NCI-H345 treated with DMSO at 0.1 percent for 48 hours (cell line): ENCODE data around the gene ZSCAN30.

ENCODE experiments used
- DNase-seq: peaks from one replicate; lab custom pipeline; 2025; ENCODE audit not compliant: unreplicated experiment; lab: John Stamatoyannopoulos, UW

The ZSCAN30 gene

GRCh38 chr18:35290094-35290735 lies at the start of gene ZSCAN30:
Gene ZSCAN30 (minus strand): TSS chr18:35290229. CDS start chr18:35264352, 25,877 bp downstream.
- peak; percentile 76 for DNase-seq

DNA sequence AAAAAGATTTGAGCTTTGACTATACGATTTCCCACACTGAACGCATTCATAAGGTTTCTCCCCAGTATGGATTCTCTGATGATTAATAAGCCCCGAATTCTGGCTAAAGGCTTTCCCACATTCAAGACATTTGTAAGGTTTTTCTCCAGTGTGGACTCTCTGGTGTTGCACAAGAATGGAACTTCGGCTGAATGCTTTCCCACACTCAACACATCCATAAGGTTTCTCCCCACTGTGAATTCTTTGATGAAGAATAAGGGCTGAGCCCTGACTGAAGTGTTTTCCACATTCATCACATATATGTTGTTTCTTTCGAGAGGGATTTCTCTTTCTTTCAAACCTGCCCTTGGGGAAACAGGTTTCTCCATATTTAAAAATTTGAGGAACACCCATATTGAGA lies 47.3 kb upstream of the ZSCAN30 start:
- no peak for DNase-seq

GRCh38 chr18:35335866-35336265 lies 45.8 kb upstream of the ZSCAN30 start:
- no peak for DNase-seq

- no peak for DNase-seq
These were observed 44.8 kb upstream of the ZSCAN30 start for GRCh38 chr18:35334821-35335220.

DNA sequence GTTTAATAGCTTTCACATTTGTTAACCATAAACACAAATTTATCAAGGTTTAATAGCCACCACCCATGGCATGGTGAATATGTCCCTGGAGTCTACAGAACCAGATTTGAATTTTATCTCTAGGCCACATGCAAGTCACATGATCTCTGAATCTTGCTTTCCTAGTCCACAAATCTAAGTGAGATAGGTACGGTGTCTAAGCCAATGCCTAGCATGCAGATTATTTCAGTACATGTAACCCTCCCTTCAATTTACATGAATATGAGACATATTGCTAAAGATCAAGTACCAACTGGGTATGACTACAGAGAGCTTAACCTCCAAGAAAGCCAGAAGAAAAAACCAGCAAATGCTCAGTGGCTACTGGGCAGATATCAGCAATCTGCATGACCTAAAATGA lies 44.2 kb upstream of the ZSCAN30 start:
- DNase-seq, result no peak

DNA sequence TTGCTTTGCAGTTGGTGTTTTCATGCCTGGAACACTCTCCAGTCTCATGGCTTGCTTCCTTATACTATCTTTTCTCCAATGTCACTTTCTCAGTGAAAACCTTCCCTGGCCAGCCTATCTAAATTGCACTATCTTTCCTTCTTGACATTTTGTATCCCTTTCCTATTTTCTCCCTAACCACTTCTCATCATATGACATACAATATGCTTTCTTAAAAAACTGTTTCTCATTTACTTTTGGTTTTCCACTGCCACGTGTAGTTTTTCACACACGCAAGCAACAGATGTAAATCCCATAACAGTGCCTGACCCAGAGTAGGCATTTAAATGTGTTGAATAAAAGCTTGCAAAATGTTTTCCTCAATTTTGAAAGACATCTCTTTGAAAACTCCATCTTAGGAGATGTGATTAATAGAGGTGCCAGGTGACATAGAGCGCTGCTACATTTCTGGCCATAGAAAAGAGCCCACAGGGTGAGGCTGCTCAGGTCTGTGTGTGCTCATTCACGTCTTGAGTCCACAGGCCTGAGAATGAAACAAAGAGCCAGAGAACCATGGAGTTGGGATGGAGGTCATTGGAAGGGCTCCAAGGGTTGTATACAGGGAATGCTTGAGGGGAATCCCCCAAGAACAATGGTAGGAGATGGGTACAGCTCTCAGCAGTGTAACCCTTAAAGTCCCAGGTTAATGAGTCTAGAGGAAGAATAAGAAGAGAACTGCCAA lies 41.5 kb upstream of the ZSCAN30 start:
- no peak for DNase-seq

GRCh38 chr18:35328868-35329267 lies 38.8 kb upstream of the ZSCAN30 start:
- DNase-seq, result no peak

GRCh38 chr18:35326695-35327387 lies 36.8 kb upstream of the ZSCAN30 start:
- no peak for DNase-seq

GRCh38 chr18:35324926-35325655 lies 35.1 kb upstream of the ZSCAN30 start:
- no peak for DNase-seq

DNA sequence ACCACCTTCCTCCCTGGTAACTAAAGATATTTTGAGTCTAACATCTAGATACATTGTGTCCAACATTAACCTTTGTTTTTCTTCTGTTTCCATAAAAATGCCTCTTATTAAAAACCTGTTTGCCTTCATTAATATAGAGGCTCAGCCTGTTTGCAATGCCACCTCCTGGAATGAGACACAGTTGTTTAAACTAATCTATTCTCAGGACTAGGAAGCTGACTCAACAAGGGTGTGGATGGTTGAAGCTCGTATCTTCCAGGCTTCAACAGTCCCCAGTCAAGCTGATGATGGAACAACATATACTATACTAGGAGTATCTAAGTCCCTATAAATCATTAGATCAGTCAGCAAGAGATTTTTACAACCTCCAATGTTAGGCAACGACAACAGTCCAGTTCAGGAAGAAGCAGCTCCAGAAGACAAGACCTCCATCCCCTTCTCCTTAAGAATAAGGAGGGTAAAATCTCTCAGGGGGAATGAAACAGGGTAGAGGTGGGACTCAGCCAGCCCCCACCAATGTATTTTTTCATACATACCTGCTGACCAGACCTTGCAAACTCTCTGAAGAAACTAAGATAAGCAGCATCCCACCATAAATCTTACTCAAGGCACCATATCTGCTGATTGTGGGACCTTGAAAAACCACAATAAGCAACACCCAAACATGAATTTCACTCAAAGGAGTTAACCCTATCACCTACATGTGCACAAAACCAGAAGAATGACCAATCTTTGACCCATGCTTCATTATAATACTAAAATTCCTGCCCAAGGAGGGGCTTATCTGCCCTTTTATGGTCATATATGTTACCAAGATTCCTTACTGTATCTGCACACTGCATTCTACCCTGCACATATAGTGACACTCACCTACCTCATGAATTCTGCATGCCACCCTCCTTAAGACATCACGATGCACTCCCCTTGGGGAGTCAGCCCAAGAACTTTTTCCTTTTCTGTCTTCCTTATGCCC lies 32.7 kb upstream of the ZSCAN30 start:
- DNase-seq, result no peak

- DNase-seq, result no peak
These were observed 21.5 kb upstream of the ZSCAN30 start for GRCh38 chr18:35311496-35311895.

DNA sequence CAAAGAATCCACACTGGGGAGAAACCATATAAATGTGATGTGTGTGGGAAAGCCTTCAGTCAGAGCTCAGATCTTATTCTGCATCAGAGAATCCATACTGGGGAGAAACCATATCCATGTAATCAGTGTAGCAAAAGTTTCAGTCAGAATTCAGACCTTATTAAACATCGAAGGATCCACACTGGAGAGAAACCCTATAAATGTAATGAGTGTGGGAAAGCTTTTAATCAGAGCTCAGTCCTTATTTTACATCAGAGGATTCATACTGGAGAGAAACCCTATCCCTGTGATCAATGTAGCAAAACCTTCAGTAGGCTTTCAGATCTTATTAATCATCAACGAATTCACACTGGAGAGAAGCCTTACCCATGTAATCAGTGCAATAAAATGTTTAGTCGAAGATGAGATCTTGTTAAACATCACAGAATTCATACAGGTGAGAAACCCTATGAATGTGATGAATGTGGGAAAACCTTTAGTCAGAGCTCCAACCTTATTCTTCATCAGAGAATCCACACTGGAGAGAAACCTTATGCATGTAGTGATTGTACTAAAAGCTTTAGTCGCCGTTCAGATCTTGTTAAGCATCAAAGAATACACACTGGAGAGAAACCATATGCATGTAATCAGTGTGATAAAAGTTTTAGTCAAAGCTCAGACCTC lies 16.7 kb upstream of the ZSCAN30 start:
- DNase-seq, result no peak

- no peak for DNase-seq
These were observed 13.6 kb upstream of the ZSCAN30 start for GRCh38 chr18:35303610-35304009.

DNA sequence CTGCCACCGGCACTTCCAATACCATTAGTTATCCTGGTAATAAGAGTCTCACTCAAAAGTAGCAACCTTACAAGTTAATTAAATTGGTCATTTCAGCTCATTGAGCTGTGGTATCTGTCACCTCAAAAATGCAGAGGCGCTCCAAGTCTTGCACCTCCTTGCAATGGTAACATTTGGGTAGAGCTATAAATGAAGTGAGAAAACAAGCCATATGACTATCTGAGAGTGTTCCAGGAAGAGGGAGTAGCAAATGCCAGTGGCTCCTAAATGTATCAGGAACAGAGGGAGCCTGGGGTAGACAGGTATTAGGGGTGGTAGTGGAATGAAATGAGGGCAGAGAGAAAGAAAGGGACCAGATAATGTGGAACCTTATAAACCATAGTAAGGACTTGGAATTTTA lies 6.0 kb upstream of the ZSCAN30 start:
- DNase-seq, result no peak

GRCh38 chr18:35291166-35291565 lies 1.1 kb upstream of the ZSCAN30 start:
- DNase-seq, result no peak

GRCh38 chr18:35289727-35290093 lies 319 bp downstream of the ZSCAN30 start:
- no peak for DNase-seq

- DNase-seq, result no peak
These were observed 736 bp downstream of the ZSCAN30 start for GRCh38 chr18:35289293-35289692.

DNA sequence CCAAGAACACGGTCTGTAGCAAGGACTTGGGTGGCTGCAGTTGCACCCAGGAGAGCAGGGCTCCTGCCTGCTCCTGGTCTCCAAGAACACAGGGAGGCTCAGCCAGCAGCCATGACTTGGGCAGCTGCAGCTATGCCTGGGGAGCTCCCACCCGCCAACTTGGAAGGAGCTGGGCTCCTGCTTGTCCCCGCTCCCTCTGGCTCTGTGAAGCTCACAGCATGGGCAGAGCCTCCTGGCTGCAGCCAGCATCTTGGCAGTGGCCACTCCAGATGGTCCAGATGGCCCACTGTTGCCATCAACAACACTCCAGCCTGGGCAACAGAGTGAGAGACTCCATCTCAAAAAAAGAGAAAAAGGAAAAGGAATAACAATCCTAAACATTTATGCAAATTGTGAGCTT lies 5.2 kb downstream of the ZSCAN30 start:
- DNase-seq, result no peak

GRCh38 chr18:35283923-35284794 lies 5.9 kb downstream of the ZSCAN30 start:
- no peak for DNase-seq
